HCT116 (cell line): ENCODE data around the gene RPS17. TPM values are rescaled to one million over a fixed set of nuclear protein-coding genes. Genes with fewer than 3 reads are reported as not detected.
"Not testable (repeated sequence)": the region's sequence is repeated elsewhere in the genome, so short reads cannot be mapped to it uniquely, and the experiment has no call there.

ENCODE experiments used
- ATAC-seq: fragments of 200-7000 bp; cut with Tn5 transposase; 2 replicates; pipeline ENCODE4 v1.9.1; 2020; ENCODE audit warnings: mild to moderate bottlenecking, moderate library complexity
- BruUV-seq: library from RNA; stranded (reverse); fragments of 400-500 nt; replicated peaks from 2 replicates; lab custom pipeline; 2021; lab: Mats Ljungman, UMichigan
- CTCF ChIA-PET: fragments of 300-600 bp; sonication (Branson Sonifier 250); formaldehyde crosslinking; loops from one replicate; lab custom pipeline; 2021; ENCODE audit warnings: antibody characterized with exemption; lab: Charles Lee
- POLR2A ChIA-PET: fragments of 300-600, 350-600 bp; sonication (Branson Sonifier 250); formaldehyde crosslinking; loops from one replicate; lab custom pipeline; 2021; ENCODE audit warnings: antibody characterized with exemption; lab: Charles Lee
- RAD21 ChIA-PET, 2 experiments: fragments of 300-600 bp; sonication (Branson Sonifier 250); formaldehyde crosslinking; loops; one replicate each; lab custom pipeline; 2023; ENCODE audit warnings: low total read pairs in 2 of 2; ENCODE audit not compliant: uncharacterized antibody in 2 of 2, unreplicated experiment in 2 of 2, low non-redundant PET in 1 of 2; lab: Charles Lee
- DNase-seq: peaks from one replicate; pipeline ENCODE4 v3.0.0-alpha.2; 2010; ENCODE audit warnings: low read depth, low spot score
- H2AFZ ChIP-seq: fragments of 200-600 bp; shearing (Covaris generic), sonication (generic); 2 replicates; pipeline ENCODE4 v1.6.1; 2017; ENCODE audit warnings: low read depth, mixed run types, mixed read lengths, antibody characterized with exemption, low read length; ENCODE audit not compliant: poor library complexity, severe bottlenecking
- H3K27ac ChIP-seq: 2 replicates; pipeline ENCODE4 v1.5.1; 2012; ENCODE audit warnings: low read depth, low read length
- H3K27me3 ChIP-seq: fragments of 200-600 bp; sonication (generic); 2 replicates; pipeline ENCODE4 v1.6.1; 2016; ENCODE audit warnings: mixed run types, low read length, mixed read lengths; ENCODE audit not compliant: insufficient read depth
- H3K36me3 ChIP-seq, 2 experiments: fragments of 200-500 bp in 1 of 2; fragments of 200-600 bp in 1 of 2; sonication (Bioruptor generic) in 1 of 2; sonication (generic) in 1 of 2; 2 replicates each; pipeline versions ENCODE4 v1.5.1 to v1.6.1; 2014 to 2016; ENCODE audit warnings: low read length in 2 of 2, inconsistent platforms in 1 of 2, mixed read lengths in 1 of 2, mixed run types in 1 of 2; ENCODE audit not compliant: insufficient read depth in 2 of 2, control insufficient read depth in 1 of 2
- H3K4me1 ChIP-seq, 2 experiments: fragments of 200-600 bp in 1 of 2; sonication (generic) in 1 of 2; 2 replicates each; pipeline versions ENCODE4 v1.5.1 to v1.6.1; 2012 to 2017; ENCODE audit warnings: low read length in 2 of 2, inconsistent platforms in 1 of 2, mild to moderate bottlenecking in 1 of 2, mixed read lengths in 1 of 2, mixed run types in 1 of 2, moderate library complexity in 1 of 2; ENCODE audit not compliant: insufficient read depth in 2 of 2, control insufficient read depth in 1 of 2
- H3K4me2 ChIP-seq: fragments of 200-600 bp; sonication (generic); 2 replicates; pipeline ENCODE4 v1.6.1; 2017; ENCODE audit warnings: mixed run types, low read length, mixed read lengths
- H3K4me3 ChIP-seq, 2 experiments: fragments of 200-600 bp in 1 of 2; sonication (generic) in 1 of 2; replicated peaks in 1 of 2; 2 replicates each; pipeline ENCODE4 v1.5.1; 2011 to 2016; ENCODE audit warnings: low read length in 2 of 2, control low read depth in 1 of 2, low read depth in 1 of 2, mild to moderate bottlenecking in 1 of 2, mixed read lengths in 1 of 2, mixed run types in 1 of 2
- H3K79me2 ChIP-seq: fragments of 200-600 bp; sonication (generic); 2 replicates; pipeline ENCODE4 v1.6.1; 2017; ENCODE audit warnings: mild to moderate bottlenecking, mixed run types, low read length, moderate library complexity, mixed read lengths; ENCODE audit not compliant: insufficient read depth
- H3K9ac ChIP-seq: fragments of 200-600 bp; sonication (generic); 2 replicates; pipeline ENCODE4 v1.6.1; 2016; ENCODE audit warnings: low read length, mixed read lengths
- H3K9me2 ChIP-seq: fragments of 200-600 bp; sonication (generic), shearing (Covaris generic); 2 replicates; pipeline ENCODE4 v1.6.1; 2017; ENCODE audit warnings: mixed run types, mild to moderate bottlenecking, moderate library complexity; ENCODE audit not compliant: insufficient read depth
- H3K9me3 ChIP-seq, 2 experiments: fragments of 200-500 bp in 1 of 2; fragments of 200-600 bp in 1 of 2; sonication (Bioruptor generic) in 1 of 2; sonication (generic) in 1 of 2; 2 replicates each; pipeline ENCODE4 v1.6.1; 2014 to 2017; ENCODE audit warnings: low read length in 2 of 2, mixed read lengths in 2 of 2, inconsistent platforms in 1 of 2, low read depth in 1 of 2, mild to moderate bottlenecking in 1 of 2, mixed run types in 1 of 2, moderate library complexity in 1 of 2; ENCODE audit not compliant: control insufficient read depth in 1 of 2, insufficient read depth in 1 of 2
- H4K20me1 ChIP-seq: fragments of 200-600 bp; sonication (generic), shearing (Covaris generic); 2 replicates; pipeline ENCODE4 v1.6.1; 2017; ENCODE audit warnings: mixed run types, mild to moderate bottlenecking, moderate library complexity; ENCODE audit not compliant: insufficient read depth
- intact Hi-C: fragments of 100-400 bp; cut with micrococcal nuclease; formaldehyde crosslinking; loops from 2 replicates; pipeline ENCODE4 v1.10.0; 2022
- total RNA-seq: library from RNA; stranded (reverse); gene quantifications from one replicate; pipeline ENCODE4 v1.2.1, GENCODE V29; 2021; ENCODE audit not compliant: unreplicated experiment

RPS17 gene
- total RNA-seq, 1 experiment from 2014 or later = 2,385 TPM

DNA sequence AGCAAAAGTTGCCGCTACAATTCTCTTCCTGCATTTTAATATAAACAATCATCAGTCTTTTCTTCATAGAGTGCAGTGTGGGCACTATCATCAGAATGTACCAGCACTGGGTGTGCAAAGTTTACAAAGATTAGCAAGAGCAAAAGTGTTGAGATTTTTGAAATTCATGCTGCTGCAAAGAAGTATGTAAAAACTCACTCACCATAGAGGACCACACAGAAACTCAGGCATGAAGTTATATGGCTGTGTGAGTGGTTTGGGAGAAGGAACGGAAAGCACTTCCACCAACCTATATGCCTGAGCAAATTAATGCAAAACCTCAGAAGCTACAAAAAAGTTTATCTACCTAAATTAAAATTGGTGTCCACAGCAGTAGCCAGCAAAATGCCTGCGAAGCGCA, 32.6 kb downstream of the RPS17 start:
- H3K9me2 ChIP-seq, H4K20me1 ChIP-seq, H3K4me3 ChIP-seq, H3K4me1 ChIP-seq, H3K27me3 ChIP-seq, intact Hi-C loops, H3K27ac ChIP-seq, H3K9ac ChIP-seq, H3K9me3 ChIP-seq, ATAC-seq, DNase-seq, POLR2A ChIA-PET, RAD21 ChIA-PET, H2AFZ ChIP-seq, BruUV-seq, CTCF ChIA-PET, H3K79me2 ChIP-seq, H3K4me2 ChIP-seq, H3K36me3 ChIP-seq: not testable (repeated sequence)

DNA sequence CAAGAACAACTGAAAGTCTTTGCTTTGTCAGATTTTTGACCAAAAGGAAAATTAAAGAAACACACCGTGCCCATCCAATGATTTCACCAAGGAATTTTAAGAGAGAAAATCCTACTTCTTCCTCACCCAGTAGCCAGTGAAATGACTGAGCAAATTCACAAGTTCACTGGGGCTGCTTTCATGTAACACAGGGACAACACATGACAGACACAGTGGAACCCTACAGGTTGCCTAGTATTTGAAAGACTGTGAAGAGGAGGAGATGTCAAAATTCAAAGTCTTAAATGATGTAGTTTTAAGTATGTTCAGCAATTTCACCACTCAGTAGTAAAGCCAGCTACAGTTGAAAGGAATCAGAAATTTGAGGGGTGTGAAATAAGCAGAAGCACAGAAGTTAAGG, 33.2 kb downstream of the RPS17 start:
- DNase-seq, H4K20me1 ChIP-seq, H3K9me3 ChIP-seq, H3K9ac ChIP-seq, intact Hi-C loops, RAD21 ChIA-PET, CTCF ChIA-PET, H3K4me2 ChIP-seq, H2AFZ ChIP-seq, H3K27ac ChIP-seq, H3K36me3 ChIP-seq, H3K4me3 ChIP-seq, H3K27me3 ChIP-seq, H3K79me2 ChIP-seq, POLR2A ChIA-PET, H3K4me1 ChIP-seq, ATAC-seq, BruUV-seq, H3K9me2 ChIP-seq: not testable (repeated sequence)

- H3K79me2 ChIP-seq, BruUV-seq, H3K4me2 ChIP-seq, H4K20me1 ChIP-seq, CTCF ChIA-PET, intact Hi-C loops, H3K4me3 ChIP-seq, H3K27me3 ChIP-seq, H3K9me3 ChIP-seq, H3K36me3 ChIP-seq, POLR2A ChIA-PET, DNase-seq, H3K9ac ChIP-seq, ATAC-seq, RAD21 ChIA-PET, H3K9me2 ChIP-seq, H3K27ac ChIP-seq, H2AFZ ChIP-seq, H3K4me1 ChIP-seq: not testable (repeated sequence)
Measured at GRCh38 chr15:82505842-82506241, 34.4 kb downstream of the RPS17 start.

DNA sequence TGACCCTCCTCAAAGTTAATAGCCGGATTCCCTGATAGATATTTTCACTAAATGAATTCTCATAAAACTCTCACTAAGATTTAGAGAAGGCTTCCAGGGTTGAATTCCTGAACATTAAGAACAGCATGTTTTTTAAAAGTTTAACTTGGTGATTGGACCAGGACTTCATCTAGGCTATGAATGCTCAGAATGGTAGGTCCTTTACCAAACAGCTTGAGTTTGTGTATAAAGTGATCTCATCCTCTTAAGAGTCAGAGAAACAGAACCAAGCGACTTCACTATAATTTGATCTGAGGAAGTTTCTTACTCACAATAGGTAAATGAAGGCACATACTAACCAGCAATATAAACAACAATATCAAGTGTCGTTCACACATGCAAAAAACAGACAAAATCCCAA, 36.2 kb downstream of the RPS17 start:
- H3K4me3 ChIP-seq, ATAC-seq, RAD21 ChIA-PET, intact Hi-C loops, CTCF ChIA-PET, H3K4me1 ChIP-seq, H3K9me2 ChIP-seq, H3K9ac ChIP-seq, H4K20me1 ChIP-seq, BruUV-seq, H3K27me3 ChIP-seq, H3K4me2 ChIP-seq, H3K79me2 ChIP-seq, H3K27ac ChIP-seq, DNase-seq, H2AFZ ChIP-seq, H3K36me3 ChIP-seq, H3K9me3 ChIP-seq, POLR2A ChIA-PET: not testable (repeated sequence)
